Upper lobe of left lung (tissue), 4 donors: ENCODE data around the gene NYAP2.

Source experiments
- POLR2A ChIP-seq, 4 donors: fragments of 450-650 bp; IDR thresholded peaks; one replicate each; pipeline ENCODE4 v1.5.1; 2016 to 2017; ENCODE audit warnings: antibody characterized with exemption in 4 of 4, mild to moderate bottlenecking in 2 of 4
- TF ChIP-seq, protein P1 (sequence below), 6 experiments: fragments of 450-650 bp in 4 of 6; fragments of 200-600 bp in 2 of 6; sonication (generic) in 2 of 6; IDR thresholded peaks; one replicate each; pipeline ENCODE4 v1.5.1; 2016 to 2019; ENCODE audit warnings: antibody characterized with exemption in 6 of 6

DNA sequence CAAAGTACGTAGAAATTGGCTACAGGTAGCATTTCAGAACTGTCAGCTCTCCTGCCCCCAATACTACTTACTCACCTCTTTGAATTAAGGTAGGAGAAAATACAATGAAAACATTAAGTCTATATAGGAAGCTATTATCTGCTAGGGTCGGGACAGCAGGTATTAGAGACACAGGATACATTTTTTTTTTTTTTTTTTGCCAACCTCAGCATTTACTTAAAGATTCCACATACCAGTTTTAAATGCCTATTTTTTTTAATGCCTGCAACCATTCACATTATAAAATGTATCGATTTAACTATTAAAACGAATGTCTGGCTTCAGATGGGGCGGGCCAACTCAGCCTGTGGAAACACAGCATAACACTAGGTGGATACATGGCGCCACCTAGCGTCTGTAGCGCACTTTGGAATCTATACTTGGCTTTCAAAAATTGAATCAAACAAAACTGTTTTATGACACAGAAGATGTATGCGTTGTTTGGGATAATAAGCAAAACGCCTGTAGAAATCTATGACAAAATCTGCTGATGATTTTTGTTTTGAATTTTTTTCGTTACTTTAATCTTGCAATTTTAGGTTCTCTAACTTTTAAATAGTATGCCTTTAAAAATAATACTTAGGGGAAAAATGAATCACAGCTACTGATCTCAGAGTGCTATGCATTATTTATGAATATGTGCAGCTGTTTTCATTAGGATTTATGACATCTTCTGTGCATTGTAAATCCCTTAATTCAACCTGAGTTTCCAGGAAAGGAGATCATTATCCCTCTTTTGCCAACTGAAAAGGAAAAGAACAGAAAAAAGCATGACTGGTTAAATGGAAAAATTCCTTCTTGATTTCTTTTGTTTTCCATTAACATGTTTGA, 261.0 kb downstream of the NYAP2 start:
- TF ChIP-seq, protein P1, sequence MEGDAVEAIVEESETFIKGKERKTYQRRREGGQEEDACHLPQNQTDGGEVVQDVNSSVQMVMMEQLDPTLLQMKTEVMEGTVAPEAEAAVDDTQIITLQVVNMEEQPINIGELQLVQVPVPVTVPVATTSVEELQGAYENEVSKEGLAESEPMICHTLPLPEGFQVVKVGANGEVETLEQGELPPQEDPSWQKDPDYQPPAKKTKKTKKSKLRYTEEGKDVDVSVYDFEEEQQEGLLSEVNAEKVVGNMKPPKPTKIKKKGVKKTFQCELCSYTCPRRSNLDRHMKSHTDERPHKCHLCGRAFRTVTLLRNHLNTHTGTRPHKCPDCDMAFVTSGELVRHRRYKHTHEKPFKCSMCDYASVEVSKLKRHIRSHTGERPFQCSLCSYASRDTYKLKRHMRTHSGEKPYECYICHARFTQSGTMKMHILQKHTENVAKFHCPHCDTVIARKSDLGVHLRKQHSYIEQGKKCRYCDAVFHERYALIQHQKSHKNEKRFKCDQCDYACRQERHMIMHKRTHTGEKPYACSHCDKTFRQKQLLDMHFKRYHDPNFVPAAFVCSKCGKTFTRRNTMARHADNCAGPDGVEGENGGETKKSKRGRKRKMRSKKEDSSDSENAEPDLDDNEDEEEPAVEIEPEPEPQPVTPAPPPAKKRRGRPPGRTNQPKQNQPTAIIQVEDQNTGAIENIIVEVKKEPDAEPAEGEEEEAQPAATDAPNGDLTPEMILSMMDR (IDR thresholded peaks at IDR 0.05) = peak; percentile 38 to 68 (median 60)
- no peak for TF ChIP-seq POLR2A (IDR thresholded peaks at IDR 0.05)
